Astrocyte of the cerebellum (primary cell): ENCODE measurements around the gene SLC6A18.
"Not testable (repeated sequence)": the region's sequence is repeated elsewhere in the genome, so short reads cannot be mapped to it uniquely, and the experiment has no call there.

Experiments
- DNase-seq: peaks from one replicate; pipeline ENCODE4 v3.0.0-alpha.2; 2011; ENCODE audit warnings: low read depth
- H3K4me3 ChIP-seq: 2 replicates; pipeline ENCODE4 v1.5.1; 2011; ENCODE audit warnings: mild to moderate bottlenecking, low read depth, low read length, moderate library complexity
- CTCF ChIP-seq: IDR thresholded peaks from 2 replicates; pipeline ENCODE4 v1.5.1; 2012; ENCODE audit warnings: low read length, low read depth, moderate library complexity, mild to moderate bottlenecking; ENCODE audit errors: missing control alignments
- in situ Hi-C: cut with HindIII; loops from 2 replicates; pipeline ENCODE4 v1.10.0; 2017; ENCODE audit warnings: low sequenced_read_pairs

The SLC6A18 gene

GRCh38 chr5:1280177-1281037 is 55.2 kb downstream of the SLC6A18 start:
- in situ Hi-C loops, result no loop called here
- no peak for TF ChIP-seq CTCF
- DNase-seq, result no peak
- no peak overlapping the region for H3K4me3 ChIP-seq

- TF ChIP-seq CTCF, result no peak
- H3K4me3 ChIP-seq, result no peak overlapping the region
- in situ Hi-C loops, result no loop called here
- no peak for DNase-seq
Observed at GRCh38 chr5:1281038-1281882, 56.1 kb downstream of the SLC6A18 start.

GRCh38 chr5:1282131-1282992 is 57.2 kb downstream of the SLC6A18 start:
- H3K4me3 ChIP-seq, result no peak overlapping the region
- in situ Hi-C loops, result no loop called here
- DNase-seq, result no peak
- TF ChIP-seq CTCF, result no peak

GRCh38 chr5:1282993-1283728 is 58.0 kb downstream of the SLC6A18 start:
- in situ Hi-C loops, result not testable (repeated sequence)

GRCh38 chr5:1283729-1284041 is 58.5 kb downstream of the SLC6A18 start:
- in situ Hi-C loops, DNase-seq, H3K4me3 ChIP-seq: not testable (repeated sequence)

More at GRCh38 chr5:1282993-1283728, 58.0 kb downstream of the SLC6A18 start:
- not testable (repeated sequence) for DNase-seq, H3K4me3 ChIP-seq

GRCh38 chr5:1284336-1284970 is 59.3 kb downstream of the SLC6A18 start:
- DNase-seq, in situ Hi-C loops, H3K4me3 ChIP-seq: not testable (repeated sequence)

- no peak for TF ChIP-seq CTCF
- no peak for DNase-seq
- H3K4me3 ChIP-seq, result no peak overlapping the region
- in situ Hi-C loops, result no loop called here
Observed at GRCh38 chr5:1285141-1285540, 60.0 kb downstream of the SLC6A18 start.
